Hematopoietic multipotent progenitor cell treated with erythropoietin and hydrocortisone succinate and interleukin-3 and kit ligand, for 8 days (in vitro differentiated cells): Measurements from ENCODE around the gene COQ8A.

Source experiments
- DNase-seq: peaks from one replicate; pipeline ENCODE4 v3.0.0-alpha.2; 2015

Gene COQ8A

DNA sequence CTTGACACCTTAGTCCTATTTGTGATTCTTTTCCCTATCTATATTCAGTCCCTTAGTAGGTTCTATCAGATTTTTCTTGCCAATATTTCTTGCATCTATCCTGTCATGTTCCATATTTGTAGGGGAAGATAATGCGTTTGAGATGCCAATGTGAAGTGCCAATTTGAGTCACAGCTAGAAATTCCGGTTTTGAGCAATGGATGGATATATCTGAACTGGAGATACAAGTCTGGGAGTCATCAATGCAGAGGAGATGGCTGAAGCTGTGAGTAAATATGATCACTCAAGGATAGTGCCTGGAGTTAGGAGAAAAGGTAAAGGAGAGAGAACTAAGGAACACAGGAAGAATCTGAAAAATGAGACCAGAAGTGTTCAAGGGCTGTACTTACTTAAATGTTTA lies 93.8 kb downstream of the COQ8A start:
- DNase-seq: no peak

DNA sequence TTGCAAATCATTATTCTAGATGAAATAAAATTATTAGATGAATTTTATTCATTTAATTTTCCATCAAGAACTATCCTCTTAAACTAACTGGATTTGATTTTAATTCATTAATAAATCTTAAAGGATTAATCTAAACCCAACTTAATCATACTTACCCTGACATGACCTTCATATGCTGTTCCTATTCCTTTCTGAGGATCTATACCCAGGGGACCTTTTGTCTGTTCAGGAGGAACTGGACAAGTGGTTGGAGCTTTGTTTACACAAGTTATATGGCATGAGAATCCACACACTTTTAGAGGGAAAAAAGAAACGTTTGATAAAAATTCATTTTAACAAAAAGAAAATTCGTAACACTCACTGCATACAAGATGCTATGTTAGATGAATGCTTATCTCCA lies 95.2 kb downstream of the COQ8A start:
- DNase-seq: no peak

DNA sequence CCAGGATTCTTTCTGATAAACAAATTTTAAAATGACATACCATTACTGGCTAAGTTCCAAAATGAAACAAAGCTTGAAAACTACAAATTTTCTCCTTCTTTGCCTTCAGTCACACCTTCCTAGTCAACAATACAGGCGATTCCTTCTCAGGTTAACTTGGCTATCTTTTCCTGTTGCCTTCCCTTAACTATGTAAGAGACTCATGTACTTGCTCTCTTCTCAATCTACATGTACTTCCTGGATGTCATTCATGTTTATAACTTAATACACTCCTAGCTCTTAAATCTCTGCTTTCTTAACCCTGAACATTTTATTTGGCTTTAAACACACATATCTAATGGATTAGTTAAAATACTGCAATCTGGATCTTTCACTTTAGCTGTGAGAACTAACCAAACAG lies 97.0 kb downstream of the COQ8A start:
- no peak for DNase-seq
